ENCODE data around the gene INPP5K.
"Not testable (repeated sequence)": the region's sequence is repeated elsewhere in the genome, so short reads cannot be mapped to it uniquely, and the experiment has no call there.

The INPP5K gene

GRCh38 chr17:1509290-1509881 lies 7.0 kb downstream of the INPP5K start:
- FAIRE-seq = no peak
- no peak for DNase-seq (ENCODE audit: extremely low spot score, insufficient read length, low read depth)

GRCh38 chr17:1508709-1509108 lies 7.7 kb downstream of the INPP5K start:
- not testable (repeated sequence) for DNase-seq (ENCODE audit: extremely low spot score, insufficient read length, low read depth); FAIRE-seq

GRCh38 chr17:1506649-1507267 lies 9.7 kb downstream of the INPP5K start:
- FAIRE-seq = no peak
- no peak for DNase-seq (ENCODE audit: extremely low spot score, insufficient read length, low read depth)

DNA sequence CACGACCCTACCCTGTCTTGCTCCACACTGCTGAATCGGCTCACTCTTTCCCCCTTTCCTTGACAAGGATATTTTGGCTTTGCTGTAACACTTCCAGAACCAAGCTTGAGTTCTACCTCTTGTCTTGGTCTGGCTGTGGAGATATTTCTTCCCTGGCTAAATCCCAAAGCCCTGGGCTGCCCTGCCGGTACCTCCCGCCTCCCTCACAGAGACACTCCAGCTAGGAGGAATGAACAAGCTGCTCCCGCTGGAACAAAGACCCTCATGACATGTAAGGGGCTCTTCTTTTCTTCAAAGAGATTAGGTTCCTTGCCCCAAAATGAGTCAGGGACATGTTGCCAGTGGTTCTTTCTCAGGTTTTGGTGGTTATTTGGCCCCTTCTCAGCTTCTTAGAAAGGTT lies 10.8 kb downstream of the INPP5K start:
- DNase-seq (ENCODE audit: extremely low spot score, insufficient read length, low read depth) (no peak), FAIRE-seq (no peak)

DNA sequence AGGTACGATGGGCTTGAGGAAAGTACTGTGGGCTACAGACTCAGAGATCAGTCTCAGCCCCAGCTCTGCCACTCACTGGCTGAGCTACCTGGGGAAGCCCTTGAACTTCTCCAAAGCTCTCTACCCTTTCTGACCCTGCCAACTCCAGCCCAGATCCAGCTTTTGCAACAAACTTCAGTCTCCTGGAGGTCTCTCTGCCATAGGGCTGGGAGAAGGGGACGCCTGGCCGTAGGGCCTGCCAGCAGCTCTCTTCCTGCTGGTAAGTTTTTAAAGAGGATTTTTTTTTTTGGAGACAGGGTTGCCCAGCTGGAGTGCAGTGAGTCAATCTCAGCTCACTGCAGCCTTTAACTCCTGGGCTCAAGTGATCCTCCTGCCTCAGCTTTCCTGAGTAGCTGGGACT lies 11.5 kb downstream of the INPP5K start:
- no peak for FAIRE-seq

DNA sequence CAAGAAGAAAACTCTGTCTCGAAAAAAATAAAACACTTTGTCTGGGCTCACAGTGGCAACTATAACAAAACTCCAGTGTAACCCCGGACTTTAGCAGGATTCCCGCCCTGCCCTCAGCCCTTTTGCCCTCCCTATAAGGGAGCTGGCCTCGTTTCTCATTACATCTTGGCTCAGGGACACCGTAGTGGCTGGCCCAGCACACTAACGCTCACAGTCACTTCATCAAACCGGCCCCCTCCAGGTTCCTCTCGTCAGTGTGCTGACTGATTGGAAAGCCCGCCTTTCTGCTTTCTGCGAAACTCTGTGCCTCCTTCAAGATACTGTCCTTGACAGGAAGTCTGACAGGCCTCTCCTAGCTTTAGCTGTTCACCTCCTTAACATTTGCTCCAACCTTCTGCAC lies 12.7 kb downstream of the INPP5K start:
- DNase-seq (ENCODE audit: extremely low spot score, insufficient read length, low read depth) = no peak
- no peak for FAIRE-seq

More for the DNA sequence above, 11.5 kb downstream of the INPP5K start:
- DNase-seq (ENCODE audit: extremely low spot score, insufficient read length, low read depth) = no peak

GRCh38 chr17:1498869-1499268 lies 17.5 kb downstream of the INPP5K start:
- DNase-seq (ENCODE audit: extremely low spot score, insufficient read length, low read depth) = no peak

DNA sequence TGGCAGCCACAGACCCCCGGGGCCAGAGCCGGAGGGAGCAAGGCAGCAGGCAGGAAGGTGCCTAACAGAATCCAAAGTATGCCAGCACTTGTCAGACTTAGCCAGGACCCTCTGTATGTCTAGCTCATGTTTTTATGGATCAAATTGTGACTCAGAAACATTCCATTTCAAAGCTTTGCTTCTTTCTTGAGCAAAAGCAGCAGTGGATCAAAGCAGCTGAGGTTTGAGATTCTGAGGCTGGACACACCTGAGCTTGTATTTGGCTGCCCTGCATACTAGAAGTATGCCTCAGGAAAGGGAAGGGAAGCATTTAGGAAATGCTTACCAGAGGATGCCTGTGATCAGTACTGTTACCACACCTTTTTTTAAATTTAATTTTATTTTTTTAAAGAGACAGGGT lies 18.2 kb downstream of the INPP5K start:
- no peak for FAIRE-seq

More at GRCh38 chr17:1498869-1499268, 17.5 kb downstream of the INPP5K start:
- FAIRE-seq = no peak

GRCh38 chr17:1497831-1498230 lies 18.6 kb downstream of the INPP5K start:
- no peak for FAIRE-seq

More for the DNA sequence above, 18.2 kb downstream of the INPP5K start:
- DNase-seq (ENCODE audit: extremely low spot score, insufficient read length, low read depth) = no peak

DNA sequence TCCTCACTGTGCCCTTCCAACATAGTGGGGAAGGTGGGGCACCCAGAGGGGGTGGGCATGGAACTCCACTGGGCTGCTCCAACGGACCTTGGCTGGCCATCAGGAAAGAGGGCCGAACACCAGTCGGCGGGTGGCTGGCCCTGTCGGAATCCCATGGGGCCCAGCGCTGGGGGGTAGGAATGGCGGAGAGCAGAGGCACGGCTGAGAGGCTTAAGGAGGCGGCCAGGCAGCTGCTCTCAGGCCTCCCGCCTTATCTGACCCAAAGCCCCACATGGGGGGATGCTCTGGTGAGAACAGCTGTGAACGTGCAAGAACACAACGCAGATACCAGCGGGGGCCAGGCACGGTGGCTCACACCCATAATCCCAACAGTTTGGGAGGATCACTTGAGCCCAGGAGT lies 19.5 kb downstream of the INPP5K start:
- no peak for DNase-seq (ENCODE audit: extremely low spot score, insufficient read length, low read depth)
- FAIRE-seq = no peak

More at GRCh38 chr17:1497831-1498230, 18.6 kb downstream of the INPP5K start:
- DNase-seq (ENCODE audit: extremely low spot score, insufficient read length, low read depth) = no peak

- no peak for FAIRE-seq
- no peak for DNase-seq (ENCODE audit: extremely low spot score, insufficient read length, low read depth)
Observed at GRCh38 chr17:1495265-1495989, 21.0 kb downstream of the INPP5K start.

- no peak for DNase-seq (ENCODE audit: extremely low spot score, insufficient read length, low read depth)
- no peak for FAIRE-seq
Observed at GRCh38 chr17:1494736-1495253, 21.6 kb downstream of the INPP5K start.

GRCh38 chr17:1494203-1494602 lies 22.2 kb downstream of the INPP5K start:
- no peak for DNase-seq (ENCODE audit: extremely low spot score, insufficient read length, low read depth)
- no peak for FAIRE-seq

DNA sequence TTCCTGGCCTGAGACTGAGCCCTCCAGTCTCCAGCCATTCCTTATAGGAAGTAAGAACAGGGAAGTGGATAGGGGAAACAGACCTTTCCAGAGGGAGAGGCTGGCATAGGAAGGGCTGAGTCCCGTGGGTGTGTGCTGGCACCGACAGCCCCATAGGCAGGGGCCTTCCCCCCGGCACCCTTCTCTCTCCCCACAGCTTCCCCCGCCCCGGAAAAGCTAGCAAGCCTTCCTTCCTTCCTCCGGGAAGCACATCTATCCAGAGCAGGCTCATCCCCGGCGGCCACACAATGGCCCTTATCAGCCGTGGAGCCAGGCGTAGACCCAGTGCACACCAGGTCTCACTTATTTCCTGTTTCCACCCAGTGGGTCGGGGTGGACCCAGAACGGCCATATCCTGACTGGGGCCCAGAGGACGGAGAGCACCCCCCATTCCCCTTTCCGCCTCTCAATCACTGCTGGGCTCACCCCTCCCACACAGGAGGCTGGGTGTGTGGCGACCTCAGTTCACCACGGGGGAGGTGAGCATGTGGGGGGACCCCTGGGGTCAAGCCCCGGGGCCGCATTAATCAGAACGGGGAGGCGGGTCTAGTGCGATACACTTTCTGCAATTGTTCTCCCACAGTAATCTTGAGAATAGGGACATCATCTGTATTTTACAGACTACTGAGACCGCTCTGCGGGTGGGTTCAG lies 23.0 kb downstream of the INPP5K start:
- no peak for FAIRE-seq

GRCh38 chr17:1492249-1493206 lies 23.9 kb downstream of the INPP5K start, which contains the start of gene MYO1C:
Gene MYO1C (minus strand): TSS chr17:1492686. CDS start chr17:1492487, 199 bp downstream.
- no peak for DNase-seq (ENCODE audit: extremely low spot score, insufficient read length, low read depth)
- FAIRE-seq = no peak

More for the DNA sequence above, 23.0 kb downstream of the INPP5K start:
- DNase-seq (ENCODE audit: extremely low spot score, insufficient read length, low read depth) = no peak

GRCh38 chr17:1491443-1492248 lies 24.8 kb downstream of the INPP5K start:
- DNase-seq (ENCODE audit: extremely low spot score, insufficient read length, low read depth) = peak; percentile 75
- no peak for FAIRE-seq

GRCh38 chr17:1490643-1491442 lies 25.6 kb downstream of the INPP5K start:
- FAIRE-seq (peak; percentile 38), DNase-seq (ENCODE audit: extremely low spot score, insufficient read length, low read depth) (no peak)

Data from GM18507 (cell line).